ENCODE results near the gene CCL17.

CCL17 gene

GRCh38 chr16:57409870-57410587, 5.5 kb downstream of the CCL17 start:
- Histone ChIP-seq H3K27ac (no peak overlapping the region), H3K27me3 (ENCODE audit: insufficient read depth, low read depth, severe bottlenecking) (no peaks in the 10 kb centered on the region), H3K9me3 (ENCODE audit: severe bottlenecking) (no peaks in the 10 kb centered on the region), H3K36me3 (no peaks in the 10 kb centered on the region), H3K4me3 (ENCODE audit: low read depth, low read length) (no peak overlapping the region)
- TF ChIP-seq CTCF (IDR thresholded peaks at IDR 0.05; ENCODE audit: low read depth, low read length), result no peak
- DNase-seq, result no peak

- no peak overlapping the region for H3K27ac ChIP-seq
- no peaks in the 10 kb centered on the region for H3K9me3 ChIP-seq (ENCODE audit: severe bottlenecking)
- H3K36me3 ChIP-seq, result no peaks in the 10 kb centered on the region
- H3K4me3 ChIP-seq (ENCODE audit: low read depth, low read length), result no peak overlapping the region
- no peak for TF ChIP-seq CTCF (IDR thresholded peaks at IDR 0.05; ENCODE audit: low read depth, low read length)
- no peaks in the 10 kb centered on the region for H3K27me3 ChIP-seq (ENCODE audit: insufficient read depth, low read depth, severe bottlenecking)
- no peak for DNase-seq
These were observed 6.9 kb downstream of the CCL17 start for GRCh38 chr16:57411362-57411976.

GRCh38 chr16:57412584-57412983, 8.0 kb downstream of the CCL17 start:
- no peak overlapping the region for H3K4me3 ChIP-seq (ENCODE audit: low read depth, low read length)
- H3K27me3 ChIP-seq (ENCODE audit: insufficient read depth, low read depth, severe bottlenecking), result no peaks in the 10 kb centered on the region
- no peak for TF ChIP-seq CTCF (IDR thresholded peaks at IDR 0.05; ENCODE audit: low read depth, low read length)

GRCh38 chr16:57413301-57413730, 8.7 kb downstream of the CCL17 start:
- DNase-seq, result no peak

More at GRCh38 chr16:57412584-57412983, 8.0 kb downstream of the CCL17 start:
- no peaks in the 10 kb centered on the region for H3K36me3 ChIP-seq
- no peaks in the 10 kb centered on the region for H3K9me3 ChIP-seq (ENCODE audit: severe bottlenecking)
- DNase-seq, result no peak
- H3K27ac ChIP-seq, result no peak overlapping the region

GRCh38 chr16:57413733-57414132, 9.2 kb downstream of the CCL17 start:
- DNase-seq, result no peak
- H3K27ac ChIP-seq, result no peak overlapping the region
- no peaks in the 10 kb centered on the region for H3K27me3 ChIP-seq (ENCODE audit: insufficient read depth, low read depth, severe bottlenecking)
- TF ChIP-seq CTCF (IDR thresholded peaks at IDR 0.05; ENCODE audit: low read depth, low read length), result no peak
- no peak overlapping the region for H3K4me3 ChIP-seq (ENCODE audit: low read depth, low read length)
- no peaks in the 10 kb centered on the region for H3K36me3 ChIP-seq
- no peaks in the 10 kb centered on the region for H3K9me3 ChIP-seq (ENCODE audit: severe bottlenecking)

More at GRCh38 chr16:57413301-57413730, 8.7 kb downstream of the CCL17 start:
- H3K27me3 ChIP-seq (ENCODE audit: insufficient read depth, low read depth, severe bottlenecking), result no peaks in the 10 kb centered on the region
- H3K27ac ChIP-seq, result no peak overlapping the region
- TF ChIP-seq CTCF (IDR thresholded peaks at IDR 0.05; ENCODE audit: low read depth, low read length), result no peak
- H3K36me3 ChIP-seq, result no peaks in the 10 kb centered on the region
- H3K9me3 ChIP-seq (ENCODE audit: severe bottlenecking), result no peaks in the 10 kb centered on the region
- H3K4me3 ChIP-seq (ENCODE audit: low read depth, low read length), result no peak overlapping the region
